AG04449 (cell line): ENCODE results near the gene GUCA2A.

Experiments
- CTCF ChIA-PET: fragments of 350-600 bp; formaldehyde crosslinking; extraction: SDS; loops from one replicate; lab custom pipeline; 2021; ENCODE audit warnings: antibody characterized with exemption; lab: Yijun Ruan, JAX
- POLR2A ChIA-PET: fragments of 400-600, 350-600 bp; formaldehyde crosslinking; extraction: SDS; loops from one replicate; lab custom pipeline; 2020; ENCODE audit warnings: antibody characterized with exemption, inconsistent platforms; lab: Yijun Ruan, JAX
- DNase-seq: peaks from one replicate; pipeline ENCODE4 v3.0.0-alpha.2; 2010; ENCODE audit warnings: low read depth, low spot score
- H3K4me3 ChIP-seq: 2 replicates; pipeline ENCODE4 v1.5.1; 2011; ENCODE audit warnings: low read depth, mild to moderate bottlenecking, control low read depth, low read length
- TF ChIP-seq, protein P1 (sequence below): IDR thresholded peaks from one replicate; pipeline ENCODE4 v1.5.1; 2011; ENCODE audit warnings: mild to moderate bottlenecking, moderate library complexity, low read length, control low read depth, inconsistent platforms; ENCODE audit not compliant: insufficient read depth; ENCODE audit errors: missing control alignments

The GUCA2A gene

DNA sequence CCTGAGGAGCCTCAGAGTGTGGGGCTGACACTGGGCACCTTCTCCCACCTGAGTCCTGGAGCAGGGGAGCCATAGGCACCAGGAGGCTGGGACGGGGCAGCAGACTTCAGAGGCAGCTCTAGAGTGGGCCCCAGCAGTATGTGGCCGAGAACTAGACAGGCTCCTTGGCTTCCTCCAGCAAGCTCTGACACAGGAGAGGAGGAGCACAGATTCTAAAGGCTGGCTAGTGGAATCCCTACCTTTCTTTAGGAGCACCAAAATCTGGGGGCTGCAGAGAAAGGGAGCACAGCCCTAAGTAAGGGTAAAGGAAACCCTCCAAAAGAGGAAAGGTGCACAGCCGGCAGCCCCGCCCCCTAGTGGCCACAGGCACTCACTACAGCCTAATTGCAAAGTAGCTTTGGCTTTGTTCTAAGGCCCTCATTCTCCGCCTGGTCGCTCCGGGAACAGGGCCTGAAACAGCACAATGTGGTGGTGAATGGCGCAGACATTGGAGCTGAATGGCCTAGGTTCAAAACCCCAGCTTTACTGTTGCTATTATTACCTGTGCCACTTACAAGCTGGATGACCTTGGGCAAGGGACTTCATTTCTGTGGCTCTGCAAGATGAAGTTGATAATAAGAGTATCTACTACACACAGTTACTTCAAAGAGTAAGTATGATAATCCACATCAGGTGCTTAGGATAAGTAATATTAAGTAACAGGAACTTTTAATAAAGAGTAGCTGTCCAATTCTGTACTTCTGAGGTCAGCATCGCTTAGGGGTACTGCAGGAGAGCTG lies 8.8 kb upstream of the GUCA2A start:
- no peak overlapping the region for H3K4me3 ChIP-seq
- DNase-seq: no peak
- CTCF ChIA-PET: interaction anchor here (0.6 to 9.7 kb wide), 90 partner anchors 8 to 906 kb away, joined by 3 to 178 read pairs (median 4); partner anchors contain the start of genes FOXJ3, GUCA2A and GUCA2B
- TF ChIP-seq, protein P1, sequence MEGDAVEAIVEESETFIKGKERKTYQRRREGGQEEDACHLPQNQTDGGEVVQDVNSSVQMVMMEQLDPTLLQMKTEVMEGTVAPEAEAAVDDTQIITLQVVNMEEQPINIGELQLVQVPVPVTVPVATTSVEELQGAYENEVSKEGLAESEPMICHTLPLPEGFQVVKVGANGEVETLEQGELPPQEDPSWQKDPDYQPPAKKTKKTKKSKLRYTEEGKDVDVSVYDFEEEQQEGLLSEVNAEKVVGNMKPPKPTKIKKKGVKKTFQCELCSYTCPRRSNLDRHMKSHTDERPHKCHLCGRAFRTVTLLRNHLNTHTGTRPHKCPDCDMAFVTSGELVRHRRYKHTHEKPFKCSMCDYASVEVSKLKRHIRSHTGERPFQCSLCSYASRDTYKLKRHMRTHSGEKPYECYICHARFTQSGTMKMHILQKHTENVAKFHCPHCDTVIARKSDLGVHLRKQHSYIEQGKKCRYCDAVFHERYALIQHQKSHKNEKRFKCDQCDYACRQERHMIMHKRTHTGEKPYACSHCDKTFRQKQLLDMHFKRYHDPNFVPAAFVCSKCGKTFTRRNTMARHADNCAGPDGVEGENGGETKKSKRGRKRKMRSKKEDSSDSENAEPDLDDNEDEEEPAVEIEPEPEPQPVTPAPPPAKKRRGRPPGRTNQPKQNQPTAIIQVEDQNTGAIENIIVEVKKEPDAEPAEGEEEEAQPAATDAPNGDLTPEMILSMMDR: peak; percentile 93
- POLR2A ChIA-PET: no interaction called here

DNA sequence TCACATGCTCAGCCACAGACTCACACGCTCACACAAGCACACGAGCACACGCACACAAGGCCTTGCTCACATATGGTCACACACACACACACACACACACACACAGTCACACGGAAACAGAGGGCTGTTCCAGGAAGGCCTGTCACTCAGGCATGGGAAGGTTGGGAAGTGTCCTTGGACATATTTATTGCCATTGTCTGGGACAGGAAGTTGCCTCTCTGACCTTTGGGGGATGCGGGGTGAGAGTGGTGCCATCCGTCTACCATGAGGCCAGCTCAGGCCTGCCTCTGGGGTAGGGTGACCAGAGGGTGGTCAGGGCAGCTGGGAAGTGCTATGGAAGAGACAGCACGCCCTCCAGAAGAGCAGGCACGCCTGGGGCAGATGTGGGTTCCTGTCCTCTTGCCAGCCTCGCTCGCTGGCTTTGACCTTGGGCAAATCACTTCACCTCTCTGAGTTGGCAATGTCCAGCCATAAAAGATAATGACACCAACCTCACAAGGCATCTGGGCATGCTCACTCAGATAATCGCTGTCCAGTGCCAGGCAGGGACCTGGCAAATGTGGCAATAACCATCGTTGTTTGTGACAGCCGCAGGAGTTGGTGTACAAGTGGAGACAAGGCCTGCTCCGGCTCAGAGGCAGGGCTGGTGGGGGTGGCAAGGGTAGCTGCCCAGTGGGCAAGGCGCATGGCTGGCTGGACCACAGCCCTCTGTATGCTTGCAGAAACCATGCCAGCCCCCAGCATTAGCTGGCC lies 8.0 kb upstream of the GUCA2A start:
- no peak for DNase-seq
- TF ChIP-seq, protein P1: no peak
- ChIA-PET POLR2A (no interaction called here), CTCF (interaction anchor here (0.9 to 9.7 kb wide), 47 partner anchors 9 to 658 kb away, joined by 3 to 178 read pairs (median 6); partner anchors contain the start of genes FOXJ3, GUCA2A and GUCA2B)
- no peak overlapping the region for H3K4me3 ChIP-seq

DNA sequence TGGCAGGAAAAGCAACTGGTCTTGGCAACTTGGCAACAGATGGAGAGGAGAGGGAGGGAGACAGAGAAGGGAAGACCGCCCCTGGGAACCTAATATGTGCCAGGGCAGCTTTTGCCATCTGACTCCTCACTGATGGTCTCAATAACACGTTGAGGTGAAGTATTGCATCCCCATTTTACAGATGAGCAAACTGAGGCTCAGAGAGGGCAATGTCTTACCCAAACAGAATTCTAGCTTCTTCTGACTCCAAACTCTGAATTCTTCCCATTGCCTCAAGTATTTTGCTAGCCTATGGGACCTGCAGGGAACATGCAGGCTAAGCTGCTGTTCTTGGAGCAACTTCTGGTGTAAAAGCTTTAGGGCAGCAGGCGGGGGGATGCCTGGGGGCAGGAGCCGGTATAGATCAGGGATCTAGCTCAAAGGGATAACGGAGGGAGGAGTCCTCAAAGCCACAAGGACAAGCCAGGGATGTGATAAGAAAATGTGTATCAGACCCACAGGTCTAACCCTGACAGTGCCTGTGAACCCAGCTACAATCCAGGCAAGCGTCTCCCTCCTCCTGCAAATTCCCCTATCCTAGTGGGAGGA lies 7.2 kb upstream of the GUCA2A start:
- TF ChIP-seq, protein P1: no peak
- H3K4me3 ChIP-seq: no peak overlapping the region
- ChIA-PET CTCF (interaction anchor here (0.9 to 9.7 kb wide), 14 partner anchors 9 to 655 kb away, joined by 3 to 178 read pairs (median 9); partner anchors contain the start of genes FOXJ3, GUCA2A and GUCA2B), POLR2A (interaction anchor here (0.6 kb wide), 1 partner anchor 595 kb away, joined by 3 read pairs; the partner anchor contains the start of gene C1orf50)
- no peak for DNase-seq

DNA sequence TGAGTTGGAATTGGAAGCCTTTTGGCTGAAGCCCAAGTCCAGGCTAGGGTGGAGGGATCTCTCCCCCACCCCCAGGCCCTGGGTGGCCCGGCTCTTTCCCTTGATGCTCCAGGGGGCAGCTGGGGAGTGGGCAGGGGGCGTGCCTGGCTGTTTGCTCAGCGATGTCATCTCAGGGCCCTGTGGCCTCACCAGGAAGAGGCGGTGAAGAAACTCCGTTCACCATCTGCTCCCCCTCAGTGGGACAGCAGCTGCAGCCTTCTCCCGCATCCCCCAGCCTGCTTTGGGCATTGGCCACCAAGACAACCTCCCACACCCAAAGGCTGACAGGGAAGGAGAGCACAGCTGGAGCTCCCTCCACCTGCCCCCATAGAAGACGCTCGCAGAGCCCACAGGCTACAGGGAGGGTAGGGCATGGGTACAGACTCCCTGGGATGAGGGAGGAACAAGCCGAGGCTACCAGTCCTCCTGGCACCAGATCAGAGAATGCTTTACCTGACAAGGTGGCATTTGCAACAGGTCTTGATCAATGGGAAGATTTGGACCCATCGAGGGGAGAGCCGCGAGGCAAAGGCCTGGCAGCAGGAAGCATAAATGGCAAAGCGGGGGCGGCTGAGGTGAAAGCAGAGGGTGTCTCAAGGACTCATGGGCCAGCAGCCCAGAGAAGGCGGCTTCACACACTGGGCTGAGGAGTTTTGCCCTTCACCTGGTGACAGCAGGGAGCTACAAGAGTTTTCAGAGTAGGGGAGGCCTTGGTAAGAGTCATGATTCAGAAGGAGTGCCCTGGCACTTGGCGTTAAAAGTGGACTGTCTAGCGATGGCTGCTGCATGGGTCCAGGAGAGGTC lies 6.5 kb upstream of the GUCA2A start:
- no peak overlapping the region for H3K4me3 ChIP-seq
- TF ChIP-seq, protein P1: no peak
- ChIA-PET POLR2A (interaction anchor here (0.6 kb wide), 1 partner anchor 596 kb away, joined by 3 read pairs; the partner anchor contains the start of gene C1orf50), CTCF (interaction anchor here (0.9 to 9.7 kb wide), 11 partner anchors 10 to 654 kb away, joined by 3 to 178 read pairs (median 9); partner anchors contain the start of genes GUCA2A and GUCA2B)
- DNase-seq: no peak

DNA sequence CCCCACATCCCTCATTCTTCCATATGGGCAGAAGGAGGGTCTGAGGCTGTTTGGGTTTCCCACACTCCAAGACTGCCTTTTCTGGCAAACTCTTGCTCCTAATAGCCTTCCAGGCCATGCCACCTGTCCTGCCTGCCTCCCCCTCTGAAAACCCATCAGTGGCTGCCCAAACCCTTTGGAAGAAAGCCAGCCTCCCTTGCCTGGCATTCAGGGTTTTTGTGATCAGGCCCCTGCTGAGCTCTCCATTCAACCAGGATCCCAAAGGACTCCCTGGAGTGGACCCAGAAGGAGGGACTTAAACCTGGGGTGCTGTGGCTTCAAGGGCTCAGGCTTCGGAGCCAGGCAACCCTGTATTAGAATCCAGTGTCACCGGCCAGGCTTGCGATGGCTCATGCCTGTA lies 4.2 kb upstream of the GUCA2A start:
- H3K4me3 ChIP-seq: no peak overlapping the region
- ChIA-PET CTCF (interaction anchor here (1.1 to 9.7 kb wide), 3 partner anchors 7 to 19 kb away, joined by 3 to 178 read pairs (median 97); partner anchors contain the start of genes GUCA2A and GUCA2B), POLR2A (no interaction called here)
- TF ChIP-seq, protein P1: no peak
- no peak for DNase-seq
